ENCODE measurements around the gene AP2A2.

DNA sequence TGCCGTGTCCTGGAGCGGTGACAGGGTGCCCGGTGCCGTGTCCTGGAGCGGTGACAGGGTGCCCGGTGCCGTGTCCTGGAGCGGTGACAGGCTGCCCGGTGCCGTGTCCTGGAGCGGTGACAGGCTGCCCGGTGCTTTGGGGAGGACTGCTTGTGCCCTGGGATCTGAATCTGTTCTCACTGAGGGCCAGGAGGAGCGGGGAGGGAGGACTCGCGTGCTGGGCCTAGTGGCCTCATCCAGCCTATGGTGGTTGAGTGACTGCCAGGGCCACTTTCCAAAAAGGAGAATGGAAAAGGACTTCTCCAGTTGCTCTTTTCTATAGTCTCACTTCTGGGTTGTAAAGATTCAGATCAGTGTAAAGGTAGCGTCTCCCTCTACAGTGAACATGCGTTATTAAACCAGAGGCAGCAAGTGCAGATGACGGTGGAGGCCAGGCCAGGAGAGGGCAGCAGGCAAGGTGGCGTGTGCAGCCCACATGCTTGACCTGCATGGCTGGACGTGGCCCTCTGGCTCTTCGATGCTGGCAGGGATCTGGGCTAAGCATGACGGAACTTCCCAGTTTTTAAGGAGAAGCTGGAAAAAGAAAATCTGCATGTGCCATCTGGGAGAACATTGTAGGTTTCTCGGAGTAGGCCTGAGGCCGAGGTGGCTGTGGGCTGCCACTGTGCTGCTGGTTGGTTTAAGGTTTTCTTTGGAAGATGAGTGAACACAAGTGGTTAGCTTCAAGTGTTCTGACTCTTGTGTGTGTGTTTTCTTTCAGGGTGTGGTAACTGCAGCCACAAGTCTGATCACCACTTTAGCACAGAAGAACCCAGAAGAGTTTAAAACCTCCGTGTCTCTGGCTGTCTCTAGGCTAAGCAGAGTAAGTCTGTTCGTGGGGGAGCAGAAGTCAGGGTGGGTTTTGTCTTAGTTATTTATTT is 55.0 kb downstream of the AP2A2 start:
- TF ChIP-seq, protein P1, sequence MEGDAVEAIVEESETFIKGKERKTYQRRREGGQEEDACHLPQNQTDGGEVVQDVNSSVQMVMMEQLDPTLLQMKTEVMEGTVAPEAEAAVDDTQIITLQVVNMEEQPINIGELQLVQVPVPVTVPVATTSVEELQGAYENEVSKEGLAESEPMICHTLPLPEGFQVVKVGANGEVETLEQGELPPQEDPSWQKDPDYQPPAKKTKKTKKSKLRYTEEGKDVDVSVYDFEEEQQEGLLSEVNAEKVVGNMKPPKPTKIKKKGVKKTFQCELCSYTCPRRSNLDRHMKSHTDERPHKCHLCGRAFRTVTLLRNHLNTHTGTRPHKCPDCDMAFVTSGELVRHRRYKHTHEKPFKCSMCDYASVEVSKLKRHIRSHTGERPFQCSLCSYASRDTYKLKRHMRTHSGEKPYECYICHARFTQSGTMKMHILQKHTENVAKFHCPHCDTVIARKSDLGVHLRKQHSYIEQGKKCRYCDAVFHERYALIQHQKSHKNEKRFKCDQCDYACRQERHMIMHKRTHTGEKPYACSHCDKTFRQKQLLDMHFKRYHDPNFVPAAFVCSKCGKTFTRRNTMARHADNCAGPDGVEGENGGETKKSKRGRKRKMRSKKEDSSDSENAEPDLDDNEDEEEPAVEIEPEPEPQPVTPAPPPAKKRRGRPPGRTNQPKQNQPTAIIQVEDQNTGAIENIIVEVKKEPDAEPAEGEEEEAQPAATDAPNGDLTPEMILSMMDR (tag by site-specific recombination; IDR thresholded peaks at IDR 0.05) = no peak
- TF ChIP-seq, protein P2, sequence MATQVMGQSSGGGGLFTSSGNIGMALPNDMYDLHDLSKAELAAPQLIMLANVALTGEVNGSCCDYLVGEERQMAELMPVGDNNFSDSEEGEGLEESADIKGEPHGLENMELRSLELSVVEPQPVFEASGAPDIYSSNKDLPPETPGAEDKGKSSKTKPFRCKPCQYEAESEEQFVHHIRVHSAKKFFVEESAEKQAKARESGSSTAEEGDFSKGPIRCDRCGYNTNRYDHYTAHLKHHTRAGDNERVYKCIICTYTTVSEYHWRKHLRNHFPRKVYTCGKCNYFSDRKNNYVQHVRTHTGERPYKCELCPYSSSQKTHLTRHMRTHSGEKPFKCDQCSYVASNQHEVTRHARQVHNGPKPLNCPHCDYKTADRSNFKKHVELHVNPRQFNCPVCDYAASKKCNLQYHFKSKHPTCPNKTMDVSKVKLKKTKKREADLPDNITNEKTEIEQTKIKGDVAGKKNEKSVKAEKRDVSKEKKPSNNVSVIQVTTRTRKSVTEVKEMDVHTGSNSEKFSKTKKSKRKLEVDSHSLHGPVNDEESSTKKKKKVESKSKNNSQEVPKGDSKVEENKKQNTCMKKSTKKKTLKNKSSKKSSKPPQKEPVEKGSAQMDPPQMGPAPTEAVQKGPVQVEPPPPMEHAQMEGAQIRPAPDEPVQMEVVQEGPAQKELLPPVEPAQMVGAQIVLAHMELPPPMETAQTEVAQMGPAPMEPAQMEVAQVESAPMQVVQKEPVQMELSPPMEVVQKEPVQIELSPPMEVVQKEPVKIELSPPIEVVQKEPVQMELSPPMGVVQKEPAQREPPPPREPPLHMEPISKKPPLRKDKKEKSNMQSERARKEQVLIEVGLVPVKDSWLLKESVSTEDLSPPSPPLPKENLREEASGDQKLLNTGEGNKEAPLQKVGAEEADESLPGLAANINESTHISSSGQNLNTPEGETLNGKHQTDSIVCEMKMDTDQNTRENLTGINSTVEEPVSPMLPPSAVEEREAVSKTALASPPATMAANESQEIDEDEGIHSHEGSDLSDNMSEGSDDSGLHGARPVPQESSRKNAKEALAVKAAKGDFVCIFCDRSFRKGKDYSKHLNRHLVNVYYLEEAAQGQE (tag by site-specific recombination; IDR thresholded peaks at IDR 0.05) = no peak
- TF ChIP-seq ZNF37A (tag by site-specific recombination; IDR thresholded peaks at IDR 0.05) = no peak
- TF ChIP-seq, protein P3, sequence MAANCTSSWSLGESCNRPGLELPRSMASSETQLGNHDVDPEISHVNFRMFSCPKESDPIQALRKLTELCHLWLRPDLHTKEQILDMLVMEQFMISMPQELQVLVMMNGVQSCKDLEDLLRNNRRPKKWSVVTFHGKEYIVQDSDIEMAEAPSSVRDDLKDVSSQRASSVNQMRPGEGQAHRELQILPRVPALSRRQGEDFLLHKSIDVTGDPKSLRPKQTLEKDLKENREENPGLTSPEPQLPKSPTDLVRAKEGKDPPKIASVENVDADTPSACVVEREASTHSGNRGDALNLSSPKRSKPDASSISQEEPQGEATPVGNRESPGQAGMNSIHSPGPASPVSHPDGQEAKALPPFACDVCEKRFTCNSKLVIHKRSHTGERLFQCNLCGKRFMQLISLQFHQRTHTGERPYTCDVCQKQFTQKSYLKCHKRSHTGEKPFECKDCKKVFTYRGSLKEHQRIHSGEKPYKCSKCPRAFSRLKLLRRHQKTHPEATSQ (tag by site-specific recombination; IDR thresholded peaks at IDR 0.05) = no peak
- TF ChIP-seq ZNF530 (tag by site-specific recombination; IDR thresholded peaks at IDR 0.05; ENCODE audit: low read depth) = no peak
- no peak for TF ChIP-seq ZBTB17 (tag by site-specific recombination; IDR thresholded peaks at IDR 0.05)
- no peak for TF ChIP-seq RBAK (tag by site-specific recombination; IDR thresholded peaks at IDR 0.05)
- TF ChIP-seq ZNF133 (tag by site-specific recombination; IDR thresholded peaks at IDR 0.05) = no peak
